Endothelial cell of umbilical vein (primary cell): Measurements from ENCODE around the gene COX8A. TPM values are rescaled to one million over a fixed set of nuclear protein-coding genes. Genes with fewer than 3 reads are reported as not detected.

Source experiments
- BruUV-seq: library from RNA; stranded (reverse); fragments of 400-500 nt; replicated peaks from 2 replicates; lab custom pipeline; 2021; lab: Mats Ljungman, UMichigan
- CTCF ChIA-PET: fragments of 300-600, 350-600 bp; sonication (Branson Sonifier 250); formaldehyde crosslinking; loops from one replicate; lab custom pipeline; 2021; ENCODE audit warnings: antibody characterized with exemption, inconsistent platforms; lab: Charles Lee
- POLR2A ChIA-PET: fragments of 300-600, 350-600 bp; sonication (Branson Sonifier 250); formaldehyde crosslinking; loops from one replicate; lab custom pipeline; 2021; ENCODE audit warnings: antibody characterized with exemption, inconsistent platforms; lab: Charles Lee
- DNase-seq: peaks from one replicate; pipeline ENCODE4 v3.0.0-alpha.2; 2011; ENCODE audit warnings: low read depth, low spot score
- FAIRE-seq: peaks from 2 replicates; lab custom pipeline; 2011; peaks lifted over from hg19 to GRCh38; lab: Jason Lieb, UNC
- H2AFZ ChIP-seq: 2 replicates; pipeline ENCODE4 v1.6.0; 2012; ENCODE audit warnings: low read depth, low read length, control low read depth, inconsistent platforms
- H3K27ac ChIP-seq: 2 replicates; pipeline ENCODE4 v1.5.1; 2011; ENCODE audit warnings: low read depth, mild to moderate bottlenecking, control low read depth, low read length, moderate library complexity; ENCODE audit not compliant: insufficient read depth
- H3K27me3 ChIP-seq, 2 experiments: 2 replicates each; pipeline versions ENCODE4 v1.6.0 to v1.6.1; 2011; ENCODE audit warnings: low read length in 2 of 2, mixed read lengths in 1 of 2; ENCODE audit not compliant: control insufficient read depth in 2 of 2, insufficient read depth in 2 of 2
- H3K36me3 ChIP-seq, 2 experiments: 2 replicates in 1 of 2; 3 replicates in 1 of 2; pipeline ENCODE4 v1.5.1; 2011; ENCODE audit warnings: low read length in 2 of 2, mild to moderate bottlenecking in 1 of 2, moderate library complexity in 1 of 2; ENCODE audit not compliant: control insufficient read depth in 2 of 2, insufficient read depth in 2 of 2; ENCODE audit errors: extremely low read depth in 1 of 2
- H3K4me1 ChIP-seq: 3 replicates; pipeline ENCODE4 v1.5.1; 2011; ENCODE audit warnings: mild to moderate bottlenecking, low read length; ENCODE audit not compliant: control insufficient read depth, insufficient read depth; ENCODE audit errors: extremely low read depth
- H3K4me2 ChIP-seq: 2 replicates; pipeline ENCODE4 v1.6.1; 2011; ENCODE audit warnings: low read length, control low read depth, mixed read lengths; ENCODE audit not compliant: insufficient read depth
- H3K4me3 ChIP-seq, 3 experiments: fragments of 200-600 bp in 1 of 3; sonication (generic), shearing (Covaris generic) in 1 of 3; replicated peaks in 1 of 3; 2 replicates each; pipeline ENCODE4 v1.5.1; 2011 to 2016; ENCODE audit warnings: control low read depth in 3 of 3, low read length in 3 of 3, mild to moderate bottlenecking in 2 of 3, inconsistent platforms in 1 of 3, low read depth in 1 of 3, moderate library complexity in 1 of 3; ENCODE audit not compliant: insufficient read depth in 1 of 3
- H3K79me2 ChIP-seq: 2 replicates; pipeline ENCODE4 v1.6.0; 2012; ENCODE audit warnings: low read length, inconsistent platforms; ENCODE audit not compliant: control insufficient read depth, insufficient read depth
- H3K9ac ChIP-seq: replicated peaks from 2 replicates; pipeline ENCODE3; 2011; ENCODE audit warnings: low read length, control low read depth; ENCODE audit not compliant: insufficient read depth; ENCODE audit errors: extremely low read depth
- H3K9me1 ChIP-seq: replicated peaks from 3 replicates; pipeline ENCODE4 v1.6.0; 2011; ENCODE audit warnings: mild to moderate bottlenecking, low read length; ENCODE audit not compliant: control insufficient read depth, insufficient read depth; ENCODE audit errors: extremely low read depth
- H3K9me3 ChIP-seq: replicated peaks from 2 replicates; pipeline ENCODE4 v1.5.1; 2012; ENCODE audit warnings: low read length, inconsistent platforms; ENCODE audit not compliant: control insufficient read depth, insufficient read depth
- H4K20me1 ChIP-seq: replicated peaks from 2 replicates; pipeline ENCODE3; 2011; ENCODE audit warnings: mild to moderate bottlenecking, low read length; ENCODE audit not compliant: control insufficient read depth, insufficient read depth; ENCODE audit errors: extremely low read depth
- EZH2 ChIP-seq: IDR thresholded peaks from 2 replicates; pipeline ENCODE4 v1.6.1; 2012; ENCODE audit warnings: borderline replicate concordance, low read depth, mild to moderate bottlenecking, moderate library complexity, low read length, inconsistent platforms; ENCODE audit not compliant: severe bottlenecking
- FOS ChIP-seq: IDR thresholded peaks from 2 replicates; pipeline ENCODE4 v1.6.1; 2011; ENCODE audit warnings: mild to moderate bottlenecking, low read length, moderate library complexity, borderline replicate concordance; ENCODE audit not compliant: insufficient read depth
- GATA2 ChIP-seq: IDR thresholded peaks from 2 replicates; pipeline ENCODE4 v1.7.0; 2011; ENCODE audit warnings: low read depth, mild to moderate bottlenecking, moderate library complexity, mixed read lengths, low read length; ENCODE audit not compliant: insufficient read length, insufficient read depth
- JUN ChIP-seq: IDR thresholded peaks from 2 replicates; pipeline ENCODE4 v1.6.1; 2011; ENCODE audit warnings: borderline replicate concordance, low read depth; ENCODE audit not compliant: insufficient read length, insufficient read depth
- MYC ChIP-seq: IDR thresholded peaks from one replicate; pipeline ENCODE4 v1.6.1; 2011; ENCODE audit warnings: mild to moderate bottlenecking, low read depth, low read length
- POLR2A ChIP-seq: IDR thresholded peaks from 2 replicates; pipeline ENCODE4 v1.6.1; 2012; ENCODE audit warnings: low read depth, mild to moderate bottlenecking, control low read depth, low read length
- POLR2AphosphoS5 ChIP-seq: IDR thresholded peaks from 2 replicates; pipeline ENCODE4 v1.6.1; 2012; ENCODE audit warnings: low read depth, mild to moderate bottlenecking, control low read depth, low read length, moderate library complexity; ENCODE audit not compliant: insufficient read depth
- dilution Hi-C: fragments of 300-500 bp; cut with MboI; formaldehyde crosslinking; loops from one replicate; pipeline ENCODE4 v1.15.0; 2019; ENCODE audit warnings: low sequenced_read_pairs; ENCODE audit not compliant: extremely low pct_ligation_motif_present
- intact Hi-C: fragments of 100-400 bp; cut with micrococcal nuclease; formaldehyde crosslinking; loops from one replicate; pipeline ENCODE4 v1.10.0; 2022
- polyA plus RNA-seq, 4 experiments: library from polyadenylated mRNA; depleted of rRNA in 3 of 4; stranded (reverse) in 3 of 4; unstranded in 1 of 4; fragments of >200 nt; gene quantifications; 2 replicates each; pipeline versions ENCODE4 v1.2.1 to v1.2.3, GENCODE V29; 2011 to 2012; ENCODE audit warnings: missing spikeins in 1 of 4
- total RNA-seq: library from RNA; stranded (reverse); gene quantifications from 2 replicates; pipeline ENCODE4 v1.2.3, GENCODE V29; 2021
- TF ChIP-seq, protein P1 (sequence below): IDR thresholded peaks from 2 replicates; pipeline ENCODE4 v1.6.1; 2011; ENCODE audit not compliant: insufficient read depth, insufficient read length
- TF ChIP-seq, protein P2 (sequence below), 2 donors: IDR thresholded peaks; 1 replicate in 1 of 2; 2 replicates in 1 of 2; pipeline ENCODE4 v1.5.1; 2011; ENCODE audit warnings: low read length in 2 of 2, mild to moderate bottlenecking in 2 of 2, moderate library complexity in 2 of 2, control low read depth in 1 of 2, inconsistent platforms in 1 of 2, low read depth in 1 of 2; ENCODE audit not compliant: insufficient read depth in 1 of 2; ENCODE audit errors: extremely low read depth in 1 of 2

The COX8A gene
- total and polyA plus RNA-seq, 2 donors (not counting 3 experiments of a cell fraction or from before 2014, with no cell fraction given), result 339 to 930 TPM

DNA sequence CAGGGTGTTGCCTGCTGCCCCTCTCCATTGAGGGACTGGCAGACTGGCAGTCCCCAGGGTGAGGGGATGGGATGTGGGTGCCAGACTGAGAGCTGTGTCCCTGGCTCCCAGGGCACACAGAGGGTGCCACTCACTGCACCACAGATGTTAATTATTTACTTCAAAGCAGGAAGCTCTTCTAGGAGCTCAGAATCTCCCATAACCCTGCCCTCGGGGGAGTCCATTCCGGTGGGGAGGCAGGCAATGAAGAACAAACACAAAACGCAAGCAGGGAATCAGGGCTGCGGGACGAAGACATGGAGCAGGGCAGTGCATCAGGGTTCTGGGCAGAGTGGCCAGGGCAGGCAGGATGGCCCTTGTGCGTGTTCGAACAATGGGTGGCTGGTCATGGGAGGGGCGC lies 37.0 kb downstream of the COX8A start:
- ChIA-PET CTCF (no interaction called here), POLR2A (no interaction called here)
- H3K9ac ChIP-seq, result no peak overlapping the region
- H3K4me2 ChIP-seq, result no peak overlapping the region
- H3K27me3 ChIP-seq, result no peaks in the 10 kb centered on the region
- no peak overlapping the region for H2AFZ ChIP-seq
- no peaks in the 10 kb centered on the region for H4K20me1 ChIP-seq
- no peaks in the 10 kb centered on the region for H3K9me3 ChIP-seq
- no peaks in the 10 kb centered on the region for H3K36me3 ChIP-seq
- BruUV-seq, result no TSS peak
- no peaks in the 10 kb centered on the region for H3K9me1 ChIP-seq
- FAIRE-seq, result no peak
- peaks cover 10% of the 10 kb centered on the region for H3K4me1 ChIP-seq
- no peak overlapping the region for H3K27ac ChIP-seq
- intact Hi-C loops (no loop called here), dilution Hi-C loops (no loop called here)
- no peak for DNase-seq
- no peak overlapping the region for H3K4me3 ChIP-seq
- H3K79me2 ChIP-seq, result no peaks in the 10 kb centered on the region
- TF ChIP-seq POLR2AphosphoS5 (no peak), MYC (no peak), POLR2A (no peak)
- TF ChIP-seq, protein P1, sequence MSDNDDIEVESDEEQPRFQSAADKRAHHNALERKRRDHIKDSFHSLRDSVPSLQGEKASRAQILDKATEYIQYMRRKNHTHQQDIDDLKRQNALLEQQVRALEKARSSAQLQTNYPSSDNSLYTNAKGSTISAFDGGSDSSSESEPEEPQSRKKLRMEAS, result no peak

DNA sequence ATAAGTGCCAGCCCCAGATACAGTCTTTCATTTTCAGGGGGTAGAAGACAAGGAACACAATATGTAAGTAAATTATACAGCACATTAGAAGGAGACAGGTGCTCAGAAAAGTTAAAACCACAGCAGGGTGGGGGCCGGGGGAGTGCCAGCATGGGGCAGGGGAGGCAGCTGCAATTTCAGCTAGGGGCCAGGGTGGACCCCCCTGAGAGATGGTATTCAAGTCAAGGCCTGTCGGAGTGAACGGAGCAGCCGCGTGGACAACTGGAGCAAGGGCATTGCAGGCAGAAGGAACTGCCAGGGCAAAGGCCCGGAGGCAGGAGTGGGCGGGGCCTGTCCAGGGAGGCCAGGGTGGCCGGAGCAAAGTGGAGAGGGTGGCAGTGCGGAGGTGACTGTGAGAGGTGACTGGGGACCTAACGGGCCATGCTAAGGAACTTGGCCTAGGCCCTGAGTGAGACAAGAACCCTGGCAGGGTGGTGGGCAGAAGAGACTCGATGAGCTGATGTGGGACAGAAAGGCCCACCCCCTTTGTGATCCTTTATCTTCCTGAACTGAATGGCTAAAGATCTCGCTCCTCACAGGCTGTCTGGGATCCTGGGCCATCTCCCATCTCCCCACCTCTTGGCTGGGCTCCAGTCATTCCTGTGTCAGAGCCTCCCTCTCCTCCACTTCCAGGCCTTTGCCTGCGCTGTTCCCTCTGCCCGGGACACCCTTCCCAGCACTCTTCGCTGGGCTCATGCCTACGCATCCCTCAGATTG lies 38.9 kb downstream of the COX8A start:
- FAIRE-seq, result no peak
- no TSS peak for BruUV-seq
- ChIA-PET POLR2A (interaction anchor here (0.6 kb wide), 1 partner anchor 284 kb away, joined by 4 read pairs; no protein-coding TSS in a partner anchor), CTCF (interaction anchor here (1.0 kb wide), 1 partner anchor 9 kb away, joined by 3 read pairs; no protein-coding TSS in a partner anchor)
- H3K27ac ChIP-seq, result no peak overlapping the region
- no peak for TF ChIP-seq POLR2A
- no peak for TF ChIP-seq GATA2
- TF ChIP-seq, protein P1, result no peak
- no peak for TF ChIP-seq JUN
- TF ChIP-seq MYC, result no peak
- TF ChIP-seq FOS, result no peak
- TF ChIP-seq POLR2AphosphoS5, result no peak
- TF ChIP-seq, protein P2, sequence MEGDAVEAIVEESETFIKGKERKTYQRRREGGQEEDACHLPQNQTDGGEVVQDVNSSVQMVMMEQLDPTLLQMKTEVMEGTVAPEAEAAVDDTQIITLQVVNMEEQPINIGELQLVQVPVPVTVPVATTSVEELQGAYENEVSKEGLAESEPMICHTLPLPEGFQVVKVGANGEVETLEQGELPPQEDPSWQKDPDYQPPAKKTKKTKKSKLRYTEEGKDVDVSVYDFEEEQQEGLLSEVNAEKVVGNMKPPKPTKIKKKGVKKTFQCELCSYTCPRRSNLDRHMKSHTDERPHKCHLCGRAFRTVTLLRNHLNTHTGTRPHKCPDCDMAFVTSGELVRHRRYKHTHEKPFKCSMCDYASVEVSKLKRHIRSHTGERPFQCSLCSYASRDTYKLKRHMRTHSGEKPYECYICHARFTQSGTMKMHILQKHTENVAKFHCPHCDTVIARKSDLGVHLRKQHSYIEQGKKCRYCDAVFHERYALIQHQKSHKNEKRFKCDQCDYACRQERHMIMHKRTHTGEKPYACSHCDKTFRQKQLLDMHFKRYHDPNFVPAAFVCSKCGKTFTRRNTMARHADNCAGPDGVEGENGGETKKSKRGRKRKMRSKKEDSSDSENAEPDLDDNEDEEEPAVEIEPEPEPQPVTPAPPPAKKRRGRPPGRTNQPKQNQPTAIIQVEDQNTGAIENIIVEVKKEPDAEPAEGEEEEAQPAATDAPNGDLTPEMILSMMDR (IDR thresholded peaks at IDR 0.05; ENCODE audit: extremely low read depth in 1 of 2, insufficient read depth in 1 of 2, low read depth in 1 of 2, low read length in 2 of 2), result no peak
- no peak for TF ChIP-seq EZH2
- H4K20me1 ChIP-seq, result no peaks in the 10 kb centered on the region
- no peaks in the 10 kb centered on the region for H3K27me3 ChIP-seq
- H3K9me3 ChIP-seq, result no peaks in the 10 kb centered on the region
- no peaks in the 10 kb centered on the region for H3K9me1 ChIP-seq
- H3K4me1 ChIP-seq, result no peaks in the 10 kb centered on the region
- H3K4me2 ChIP-seq, result no peak overlapping the region
- DNase-seq, result no peak
- no peak overlapping the region for H3K9ac ChIP-seq
- dilution Hi-C loops (no loop called here), intact Hi-C loops (no loop called here)
- H3K4me3 ChIP-seq, result no peak overlapping the region
- no peak overlapping the region for H2AFZ ChIP-seq
- H3K36me3 ChIP-seq, result no peaks in the 10 kb centered on the region
- no peaks in the 10 kb centered on the region for H3K79me2 ChIP-seq
